ENCODE results near the gene ZFP57.
A peak's percentile ranks its signal among the peaks of the same experiment; 100 is the strongest.

The ZFP57 gene

GRCh38 chr6:29680904-29681303 is at the start of gene ZFP57:
ZFP57 (minus strand) TSS chr6:29681152; CDS start chr6:29677003, 4,149 bp downstream.
- no peak for DNase-seq (ENCODE audit: low read depth)

GRCh38 chr6:29730575-29731126 is 49.7 kb upstream of the ZFP57 start:
- no peak for DNase-seq (ENCODE audit: low read depth)

- no peak for DNase-seq (ENCODE audit: low read depth)
Measured at GRCh38 chr6:29729774-29730328, 48.9 kb upstream of the ZFP57 start.

GRCh38 chr6:29728875-29729270 is 47.9 kb upstream of the ZFP57 start:
- DNase-seq (ENCODE audit: low read depth), result no peak

- no peak for DNase-seq (ENCODE audit: low read depth)
Measured at GRCh38 chr6:29728173-29728874, 47.4 kb upstream of the ZFP57 start.

GRCh38 chr6:29727637-29728036 is 46.7 kb upstream of the ZFP57 start:
- DNase-seq (ENCODE audit: low read depth), result no peak

- no peak for DNase-seq (ENCODE audit: low read depth)
Measured at GRCh38 chr6:29726571-29727194, 45.7 kb upstream of the ZFP57 start.

GRCh38 chr6:29726001-29726400 is 45.0 kb upstream of the ZFP57 start:
- DNase-seq (ENCODE audit: low read depth), result no peak

GRCh38 chr6:29724937-29725869 is 44.3 kb upstream of the ZFP57 start:
- DNase-seq (ENCODE audit: low read depth), result no peak

- no peak for DNase-seq (ENCODE audit: low read depth)
Measured at GRCh38 chr6:29723666-29724588, 43.0 kb upstream of the ZFP57 start.

GRCh38 chr6:29723262-29723665 is 42.3 kb upstream of the ZFP57 start, which contains the start of gene HLA-F:
HLA-F (plus strand) TSS chr6:29723434; CDS start chr6:29723464, 30 bp downstream.
- peak; percentile 80 for DNase-seq (ENCODE audit: low read depth)

- no peak for DNase-seq (ENCODE audit: low read depth)
Measured at GRCh38 chr6:29720863-29721262, 39.9 kb upstream of the ZFP57 start.

- DNase-seq (ENCODE audit: low read depth), result no peak
Measured at GRCh38 chr6:29710281-29710941, 29.5 kb upstream of the ZFP57 start.

- DNase-seq (ENCODE audit: low read depth), result no peak
Measured at GRCh38 chr6:29709188-29709587, 28.2 kb upstream of the ZFP57 start.

- DNase-seq (ENCODE audit: low read depth), result no peak
Measured at GRCh38 chr6:29708432-29709179, 27.7 kb upstream of the ZFP57 start.

- DNase-seq (ENCODE audit: low read depth), result peak; percentile 34
Measured at GRCh38 chr6:29705389-29706231, 24.7 kb upstream of the ZFP57 start.

- no peak for DNase-seq (ENCODE audit: low read depth)
Measured at GRCh38 chr6:29702519-29703103, 21.7 kb upstream of the ZFP57 start.

Measured in GM04504 (cell line).